GM13976 (cell line): ENCODE measurements around the gene CEP89.

Experiments
- DNase-seq: peaks from one replicate; pipeline ENCODE4 v3.0.0; 2012; ENCODE audit warnings: low spot score
- CTCF ChIP-seq: IDR thresholded peaks from 2 replicates; pipeline ENCODE4 v1.5.1; 2012; ENCODE audit warnings: borderline replicate concordance, mild to moderate bottlenecking; ENCODE audit not compliant: insufficient read depth; ENCODE audit errors: extremely low read depth, missing control alignments, control extremely low read depth
- in situ Hi-C: fragments of 300-500 bp; cut with MboI; formaldehyde crosslinking; loops from one replicate; pipeline ENCODE4 v1.12.0; 2022; ENCODE audit warnings: low sequenced_read_pairs, mixed read lengths, inconsistent platforms; ENCODE audit not compliant: unreplicated experiment

The CEP89 gene

GRCh38 chr19:32876919-32877285, 94.9 kb downstream of the CEP89 start:
- no peak for TF ChIP-seq CTCF
- no peak for DNase-seq
- in situ Hi-C loops, result no loop called here

- in situ Hi-C loops, result no loop called here
- no peak for TF ChIP-seq CTCF
- DNase-seq, result no peak
Observed at GRCh38 chr19:32876236-32876918, 95.4 kb downstream of the CEP89 start.

GRCh38 chr19:32875428-32875827, 96.3 kb downstream of the CEP89 start:
- TF ChIP-seq CTCF, result no peak
- in situ Hi-C loops, result no loop called here
- no peak for DNase-seq

GRCh38 chr19:32874605-32875004, 97.2 kb downstream of the CEP89 start:
- TF ChIP-seq CTCF, result no peak
- in situ Hi-C loops, result no loop called here
- no peak for DNase-seq

- DNase-seq, result no peak
- in situ Hi-C loops, result no loop called here
- TF ChIP-seq CTCF, result no peak
Observed at GRCh38 chr19:32873247-32873959, 98.4 kb downstream of the CEP89 start.

- no peak for TF ChIP-seq CTCF
- no peak for DNase-seq
- in situ Hi-C loops, result no loop called here
Observed at GRCh38 chr19:32872391-32872790, 99.4 kb downstream of the CEP89 start.
